WTC11 (cell line): ENCODE data around the gene TPM4. TPM values are rescaled to one million over a fixed set of nuclear protein-coding genes. Genes with fewer than 3 reads are reported as not detected.
"Not testable (repeated sequence)": the region's sequence is repeated elsewhere in the genome, so short reads cannot be mapped to it uniquely, and the experiment has no call there.

Experiments
- ATAC-seq: fragments of 200-7000 bp; cut with Tn5 transposase; 2 replicates; pipeline ENCODE4 v1.10.0; 2021; ENCODE audit warnings: mild to moderate bottlenecking, moderate library complexity
- CTCF ChIA-PET: fragments of 300-600 bp; sonication (Branson Sonifier 250); formaldehyde crosslinking; loops from one replicate; lab custom pipeline; 2021; ENCODE audit warnings: antibody characterized with exemption; lab: Charles Lee
- POLR2A ChIA-PET: fragments of 350-600 bp; sonication (Branson Sonifier 250); formaldehyde crosslinking; loops from one replicate; lab custom pipeline; 2021; ENCODE audit warnings: antibody characterized with exemption; lab: Charles Lee
- DNase-seq: peaks from one replicate; pipeline ENCODE4 v3.0.0; 2021; ENCODE audit warnings: low spot score
- H3K27ac Mint-ChIP-seq: 2 replicates; pipeline ENCODE4 v1.8.0; 2021; ENCODE audit warnings: mixed read lengths
- H3K27me3 Mint-ChIP-seq: 2 replicates; pipeline ENCODE4 v1.8.0; 2021; ENCODE audit warnings: low read depth, mild to moderate bottlenecking, moderate library complexity, mixed read lengths
- H3K36me3 Mint-ChIP-seq: 2 replicates; pipeline ENCODE4 v1.8.0; 2021; ENCODE audit warnings: mixed read lengths
- H3K4me1 Mint-ChIP-seq: 2 replicates; pipeline ENCODE4 v1.8.0; 2022; ENCODE audit warnings: mixed read lengths
- H3K4me3 Mint-ChIP-seq: 2 replicates; pipeline ENCODE4 v1.8.0; 2021; ENCODE audit warnings: mild to moderate bottlenecking, moderate library complexity, mixed read lengths
- H3K9me3 Mint-ChIP-seq: 2 replicates; pipeline ENCODE4 v1.8.0; 2021; ENCODE audit warnings: mixed read lengths
- ATF2 ChIP-seq: sonication (generic); formaldehyde crosslinking; IDR thresholded peaks from 2 replicates; pipeline ENCODE4 v1.8.1; 2022; ENCODE audit warnings: low read depth, missing genetic modification reagents, borderline replicate concordance
- GRHL2 ChIP-seq: fragments of 250-450 bp; sonication (Bioruptor Pico); IDR thresholded peaks from 2 replicates; pipeline ENCODE4 v1.8.0; 2022; ENCODE audit warnings: mild to moderate bottlenecking, moderate library complexity; ENCODE audit not compliant: insufficient replicate concordance, severe bottlenecking
- IRF1 ChIP-seq: sonication (generic); formaldehyde crosslinking; IDR thresholded peaks from 2 replicates; pipeline ENCODE4 v1.8.0; 2023; ENCODE audit warnings: missing genetic modification reagents
- IRF2 ChIP-seq: sonication (generic); formaldehyde crosslinking; IDR thresholded peaks from 2 replicates; pipeline ENCODE4 v1.8.0; 2022; ENCODE audit warnings: low read depth, missing genetic modification reagents, borderline replicate concordance
- NFATC4 ChIP-seq: fragments of 250-450 bp; sonication (Bioruptor Pico); IDR thresholded peaks from 2 replicates; pipeline ENCODE4 v1.9.0; 2021; ENCODE audit warnings: mild to moderate bottlenecking
- NFE2L1 ChIP-seq: sonication (generic); formaldehyde crosslinking; IDR thresholded peaks from 2 replicates; pipeline ENCODE4 v1.8.1; 2023; ENCODE audit warnings: missing genetic modification reagents
- NR1H2 ChIP-seq: sonication (generic); formaldehyde crosslinking; IDR thresholded peaks from 2 replicates; pipeline ENCODE4 v1.9.0; 2021; ENCODE audit warnings: mild to moderate bottlenecking, moderate library complexity, missing genetic modification reagents
- SMAD3 ChIP-seq: sonication (generic); formaldehyde crosslinking; IDR thresholded peaks from 2 replicates; pipeline ENCODE4 v1.8.0; 2022; ENCODE audit warnings: missing genetic modification reagents, mild to moderate bottlenecking, borderline replicate concordance
- STAT6 ChIP-seq: sonication (generic); formaldehyde crosslinking; conservative IDR thresholded peaks from 2 replicates; pipeline ENCODE4 v1.8.1; 2023; ENCODE audit warnings: mild to moderate bottlenecking, low read depth, missing genetic modification reagents, moderate library complexity
- TCF7 ChIP-seq: sonication (generic); formaldehyde crosslinking; IDR thresholded peaks from 2 replicates; pipeline ENCODE4 v1.8.0; 2022; ENCODE audit warnings: mild to moderate bottlenecking, low read depth, missing genetic modification reagents, moderate library complexity
- ZBTB21 ChIP-seq: sonication (generic); formaldehyde crosslinking; IDR thresholded peaks from 2 replicates; pipeline ENCODE4 v1.8.1; 2023; ENCODE audit warnings: mild to moderate bottlenecking, missing genetic modification reagents, borderline replicate concordance
- ZNF138 ChIP-seq: sonication (generic); formaldehyde crosslinking; conservative IDR thresholded peaks from 2 replicates; pipeline ENCODE4 v1.8.1; 2022; ENCODE audit warnings: mild to moderate bottlenecking, moderate library complexity, missing genetic modification reagents
- ZNF423 ChIP-seq: fragments of 250-450 bp; sonication (Bioruptor Pico); IDR thresholded peaks from 2 replicates; pipeline ENCODE4 v2.1.2; 2022; ENCODE audit warnings: mild to moderate bottlenecking, moderate library complexity
- ZNF425 ChIP-seq: fragments of 250-450 bp; sonication (Bioruptor Pico); conservative IDR thresholded peaks from 2 replicates; pipeline ENCODE4 v1.9.0; 2021; ENCODE audit warnings: mild to moderate bottlenecking
- total RNA-seq: library from RNA; stranded (reverse); gene quantifications from 3 replicates; pipeline ENCODE4 v1.2.3, GENCODE V29; 2021
- TF ChIP-seq, protein P1 (sequence below): sonication (generic); formaldehyde crosslinking; IDR thresholded peaks from 2 replicates; pipeline ENCODE4 v1.8.0; 2022; ENCODE audit warnings: mild to moderate bottlenecking, missing genetic modification reagents

The TPM4 gene
- total RNA-seq, 1 experiment from 2014 or later, result 302 TPM

- TF ChIP-seq ZNF425 (CRISPR knock-in tag), result no peak
- TF ChIP-seq GRHL2 (CRISPR knock-in tag), result no peak
- no peak for TF ChIP-seq NFATC4 (CRISPR knock-in tag)
- TF ChIP-seq TCF7 (CRISPR knock-in tag), result no peak
- TF ChIP-seq NFE2L1 (CRISPR knock-in tag), result no peak
- no peak for TF ChIP-seq ZNF423 (CRISPR knock-in tag)
- no peak for TF ChIP-seq ZNF138 (CRISPR knock-in tag)
- TF ChIP-seq, protein P1, sequence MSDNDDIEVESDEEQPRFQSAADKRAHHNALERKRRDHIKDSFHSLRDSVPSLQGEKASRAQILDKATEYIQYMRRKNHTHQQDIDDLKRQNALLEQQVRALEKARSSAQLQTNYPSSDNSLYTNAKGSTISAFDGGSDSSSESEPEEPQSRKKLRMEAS (CRISPR knock-in tag), result no peak
- no peak for TF ChIP-seq ATF2 (CRISPR knock-in tag)
- no peak for TF ChIP-seq NR1H2
- no peak for TF ChIP-seq IRF2 (CRISPR knock-in tag)
- TF ChIP-seq SMAD3 (CRISPR knock-in tag), result no peak
- no peak for TF ChIP-seq IRF1
- no peak for TF ChIP-seq STAT6
- TF ChIP-seq ZBTB21 (CRISPR knock-in tag), result no peak
- DNase-seq (no peak), ATAC-seq (no peak)
- Mint-ChIP-seq H3K36me3 (no peaks in the 10 kb centered on the region), H3K4me1 (no peaks in the 10 kb centered on the region), H3K27me3 (no peaks in the 10 kb centered on the region), H3K4me3 (no peak overlapping the region), H3K27ac (no peak overlapping the region), H3K9me3 (peaks cover 4% of the 10 kb centered on the region; the same call in 1 of the 2 replicates)
- CTCF ChIA-PET, result interaction anchor here (0.8 to 4.0 kb wide), 2 partner anchors 14 to 49 kb away, joined by 7 to 20 read pairs; partner anchors contain the start of gene TPM4
- POLR2A ChIA-PET, result no interaction called here
Measured at GRCh38 chr19:16027528-16027927, 48.8 kb upstream of the TPM4 start.

DNA sequence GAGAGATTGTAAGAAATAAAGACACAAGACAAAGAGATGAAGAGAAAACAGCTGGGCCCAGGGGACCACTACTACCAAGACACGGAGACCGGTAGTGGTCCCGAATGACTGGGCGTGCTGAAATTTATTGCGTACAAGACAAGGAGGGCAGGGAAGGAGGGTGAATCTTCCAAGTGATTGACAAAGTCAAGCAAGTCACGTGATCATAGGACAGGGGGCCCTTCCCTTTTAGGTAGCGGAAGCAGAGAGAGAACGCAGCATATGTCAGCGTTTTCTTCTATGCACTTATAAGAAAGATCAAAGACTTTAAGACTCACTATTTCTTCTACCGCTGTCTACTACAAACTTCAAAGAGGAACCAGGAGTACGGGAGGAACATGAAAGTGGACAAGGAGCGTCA lies 46.1 kb upstream of the TPM4 start:
- POLR2A ChIA-PET, DNase-seq, H3K27ac Mint-ChIP-seq, CTCF ChIA-PET, H3K4me1 Mint-ChIP-seq, H3K27me3 Mint-ChIP-seq, H3K4me3 Mint-ChIP-seq, H3K9me3 Mint-ChIP-seq, H3K36me3 Mint-ChIP-seq, ATAC-seq: not testable (repeated sequence)
